T-helper 2 cell treated with Interferon-gamma antibody and Interleukin-4, amounts not matched to agents 100 ng/mL and 5 ng/mL, for 36 hours (primary cell): ENCODE measurements around the gene EEF1A2. TPM values are rescaled to one million over a fixed set of nuclear protein-coding genes. Genes with fewer than 3 reads are reported as not detected.

Source experiments
- intact Hi-C: fragments of 100-400 bp; cut with micrococcal nuclease; formaldehyde crosslinking; loops from one replicate; pipeline ENCODE4 v1.15.1; 2023
- total RNA-seq: library from RNA; stranded (reverse); gene quantifications from 2 replicates; pipeline ENCODE4 v1.2.3, GENCODE V29; 2022

EEF1A2 gene
- total RNA-seq, 1 donor from 2014 or later: 0.45 TPM

DNA sequence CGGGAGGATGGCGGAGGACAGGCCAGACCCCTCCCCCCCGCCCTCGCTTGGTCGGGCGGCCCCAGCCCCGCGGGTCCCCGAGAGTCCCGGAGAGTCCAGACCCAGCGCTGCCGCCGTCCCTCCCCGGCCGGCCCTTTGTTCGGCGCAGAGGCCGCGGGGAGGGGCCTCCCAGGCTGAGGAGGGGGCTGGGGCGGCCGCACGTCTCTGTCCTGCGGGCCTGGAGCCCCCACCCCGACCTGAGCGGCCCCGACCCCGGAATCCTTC lies 27.2 kb downstream of the EEF1A2 start:
- intact Hi-C loops: no loop called here

DNA sequence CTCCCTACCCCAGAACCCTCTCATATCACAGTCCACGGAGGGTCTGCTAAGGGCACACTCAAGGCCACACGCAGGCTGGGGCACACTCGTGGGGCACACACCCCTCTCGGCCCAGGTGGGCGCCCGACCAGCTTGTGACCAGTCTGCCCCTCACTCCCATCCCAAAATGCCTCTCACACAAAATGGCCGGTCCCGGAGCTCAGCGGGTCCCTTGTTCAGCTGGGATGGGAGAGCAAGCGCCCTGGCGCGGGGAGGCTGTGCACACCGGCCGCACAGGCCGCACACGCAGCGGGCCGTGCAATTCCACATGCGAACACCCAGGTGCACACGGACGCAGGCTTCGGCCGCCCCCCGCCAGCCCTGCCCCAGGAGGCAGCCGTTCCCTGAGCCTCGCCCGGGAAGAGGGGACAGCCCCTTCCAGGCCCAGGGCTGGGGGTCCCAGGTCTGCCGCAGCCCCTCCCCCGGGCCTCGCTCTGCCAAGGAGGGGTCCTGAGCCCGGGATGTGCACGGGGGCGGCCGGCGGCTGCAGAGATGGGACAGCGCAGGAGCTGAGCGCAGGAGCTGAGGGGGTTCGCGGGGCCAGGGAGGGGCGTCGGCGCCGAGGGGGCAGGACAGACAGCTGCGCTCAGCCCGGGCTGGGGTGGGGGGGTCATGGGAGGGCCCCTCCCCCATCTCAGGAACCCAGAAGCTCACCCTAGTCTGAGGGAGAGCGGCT lies 27.7 kb downstream of the EEF1A2 start:
- intact Hi-C loops: no loop called here

DNA sequence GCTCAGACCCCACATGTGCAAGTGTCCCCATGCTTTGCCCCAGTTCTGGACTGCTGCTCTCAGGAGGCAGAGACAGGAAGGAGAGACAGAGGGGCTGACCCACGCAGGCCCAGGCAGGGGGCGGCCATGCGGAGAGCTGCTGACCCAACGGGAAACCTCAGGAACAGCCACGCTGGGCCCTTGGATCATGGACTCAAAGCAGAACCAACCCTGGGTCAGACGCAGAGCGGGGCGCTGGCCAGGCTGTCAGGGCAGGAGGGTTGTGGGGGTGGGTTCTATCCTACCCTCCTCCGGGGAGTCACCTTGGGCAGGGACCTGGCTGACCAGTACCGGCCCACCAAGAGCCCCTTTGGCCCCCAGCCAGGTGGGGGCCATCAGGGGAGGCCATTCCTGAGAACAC lies 28.5 kb downstream of the EEF1A2 start:
- intact Hi-C loops: no loop called here

DNA sequence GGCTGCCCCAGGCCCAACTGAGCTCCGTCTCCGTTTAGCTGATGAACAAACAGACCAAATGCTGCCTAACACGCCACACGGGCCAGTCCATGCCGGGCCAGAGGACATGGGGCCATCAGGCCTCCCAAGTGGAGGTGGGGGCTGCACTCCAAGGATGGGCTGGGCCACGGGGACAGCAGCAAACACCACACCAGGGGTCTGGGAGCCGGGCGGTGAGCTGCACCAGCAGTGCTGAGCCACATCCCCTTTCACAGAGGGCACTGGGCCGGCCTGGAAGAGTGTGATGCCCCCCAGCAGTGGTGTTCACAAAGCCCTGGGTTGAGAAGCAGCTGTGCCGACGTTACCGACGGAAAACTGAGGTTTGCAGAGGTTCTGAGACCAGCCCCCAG lies 29.2 kb downstream of the EEF1A2 start:
- intact Hi-C loops: no loop called here

DNA sequence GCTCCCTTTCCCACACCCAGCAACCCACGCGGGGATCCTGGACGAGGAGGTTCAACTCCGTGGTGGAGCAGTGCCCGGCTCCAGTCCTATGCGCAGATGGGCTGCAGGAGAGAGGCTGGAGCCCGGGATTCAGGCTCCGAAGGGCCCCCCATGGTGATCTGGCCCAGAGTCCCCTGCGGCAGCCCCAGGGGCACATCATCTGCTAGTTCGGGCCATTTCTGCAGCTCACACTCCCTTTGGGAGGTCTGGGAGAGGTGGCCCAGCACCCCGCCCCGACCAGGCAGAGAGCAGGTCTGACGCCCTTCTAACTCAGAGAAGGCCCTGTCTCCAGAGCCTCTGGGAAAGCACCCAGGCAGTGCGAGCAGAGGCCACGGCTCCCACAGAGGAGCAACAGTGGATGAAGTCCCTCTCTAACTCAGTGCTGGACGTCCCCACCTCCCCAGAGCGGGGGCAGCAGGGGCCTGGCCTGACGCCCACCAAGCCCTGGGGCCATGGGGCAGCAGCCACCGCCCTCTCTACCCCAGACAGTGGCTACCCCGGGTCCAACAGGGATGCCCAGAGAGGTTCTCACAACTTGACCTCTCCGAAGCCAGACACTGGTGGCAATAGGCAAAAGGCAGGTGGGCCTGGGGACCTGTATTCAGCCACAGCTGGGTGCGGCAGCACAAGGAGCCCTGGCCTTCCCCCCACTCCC lies 29.7 kb downstream of the EEF1A2 start:
- intact Hi-C loops: no loop called here

DNA sequence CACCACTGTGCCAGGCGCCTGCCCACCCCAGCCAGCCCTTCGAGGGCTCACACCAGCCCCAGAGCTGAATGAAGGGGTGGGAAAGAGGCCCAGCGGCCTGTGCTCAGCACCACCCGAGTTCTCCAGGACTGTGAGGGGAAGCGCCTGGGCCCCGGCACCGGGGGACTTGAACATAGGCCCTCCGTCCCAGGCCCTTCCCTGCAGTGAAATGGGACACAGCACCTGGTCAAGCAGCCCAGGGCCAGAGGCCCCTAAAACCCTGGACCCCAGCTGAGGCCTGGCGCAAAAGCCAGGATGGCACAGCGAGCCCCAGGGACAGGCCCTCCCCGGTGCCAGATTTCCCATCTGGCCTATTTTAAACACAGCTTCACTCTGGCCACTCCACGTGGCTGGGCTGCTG lies 30.5 kb downstream of the EEF1A2 start:
- intact Hi-C loops: no loop called here

DNA sequence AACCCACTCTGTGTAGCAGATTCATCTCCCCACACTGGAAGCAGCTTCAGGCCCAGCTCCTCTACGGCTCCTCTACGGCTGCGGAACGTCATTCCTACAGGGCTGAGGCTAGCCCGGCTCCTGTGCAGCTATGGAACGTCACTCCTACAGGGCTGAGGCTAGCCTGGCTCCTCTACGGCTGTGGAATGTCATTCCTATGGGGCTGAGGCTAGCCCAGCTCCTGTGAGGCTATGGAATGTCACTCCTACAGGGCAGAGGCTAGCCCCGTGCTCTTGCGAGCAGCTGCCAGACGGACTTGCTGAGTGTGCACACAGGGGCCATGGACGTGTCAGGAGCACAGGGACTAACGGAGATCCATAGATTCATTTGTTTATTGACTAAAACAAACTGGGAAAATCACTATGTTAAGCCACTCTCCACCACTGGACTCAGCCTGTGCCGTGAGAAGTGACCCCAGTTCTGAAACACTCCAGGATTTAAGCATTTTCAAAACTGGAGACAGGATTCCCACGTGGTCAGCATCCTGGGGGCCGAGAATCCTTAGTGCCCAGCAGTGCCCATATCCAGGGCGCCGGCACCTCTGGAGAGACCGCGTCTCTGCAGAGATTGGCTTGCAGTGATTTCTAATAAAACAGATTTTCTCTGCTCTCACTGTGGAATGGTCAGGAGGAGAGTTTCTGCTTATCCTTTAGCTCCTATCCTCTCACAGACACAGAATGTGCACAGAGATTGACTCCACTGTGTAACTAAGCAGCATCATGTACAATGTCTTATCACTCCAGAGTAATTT lies 31.4 kb downstream of the EEF1A2 start:
- intact Hi-C loops: no loop called here

DNA sequence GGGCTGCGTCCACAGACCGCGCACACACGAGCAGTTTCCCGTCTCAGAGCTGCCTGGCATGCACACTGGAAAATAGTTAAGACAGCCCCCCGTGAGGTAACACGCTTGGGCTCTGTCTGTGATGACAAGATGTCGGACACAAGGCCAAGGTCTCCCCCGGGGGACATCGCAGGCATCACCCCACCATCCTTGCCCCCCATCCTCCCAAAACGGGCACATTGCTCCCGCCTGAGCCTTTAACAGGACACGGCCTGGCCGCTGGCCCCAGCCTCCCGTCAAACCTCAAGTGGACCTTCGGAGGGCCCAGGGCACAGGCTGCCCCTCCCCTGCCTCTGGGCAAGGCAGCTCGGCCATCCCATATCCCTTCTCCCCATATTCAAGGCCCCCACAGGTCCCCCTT lies 32.0 kb downstream of the EEF1A2 start:
- intact Hi-C loops: no loop called here

DNA sequence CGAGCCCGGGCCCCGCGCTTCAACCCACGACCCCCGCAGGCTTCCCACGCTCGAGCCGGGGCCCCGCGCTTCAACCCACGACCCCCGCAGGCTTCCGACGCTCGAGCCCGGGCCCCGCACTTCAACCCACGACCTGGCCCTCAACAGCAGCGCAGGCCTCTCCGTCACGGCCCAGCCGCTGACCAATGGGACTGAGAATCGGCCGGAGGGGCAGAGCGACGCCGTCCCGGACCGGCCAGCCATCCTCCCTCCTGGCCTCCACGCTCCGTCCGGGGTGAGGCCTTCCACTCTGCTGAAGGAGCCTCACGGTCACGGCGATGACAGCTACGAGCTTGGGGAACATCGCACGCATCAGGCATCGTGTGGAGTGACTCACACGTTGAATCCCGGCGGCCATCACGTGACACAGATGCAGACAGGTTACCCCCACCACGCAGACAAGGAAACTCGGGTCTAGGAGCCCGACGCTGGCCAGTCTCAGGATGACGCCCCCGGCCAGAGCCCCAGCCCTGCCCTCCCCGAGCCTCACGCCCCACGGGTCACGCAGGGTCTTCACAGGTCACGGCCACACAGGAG lies 32.5 kb downstream of the EEF1A2 start:
- intact Hi-C loops: no loop called here

DNA sequence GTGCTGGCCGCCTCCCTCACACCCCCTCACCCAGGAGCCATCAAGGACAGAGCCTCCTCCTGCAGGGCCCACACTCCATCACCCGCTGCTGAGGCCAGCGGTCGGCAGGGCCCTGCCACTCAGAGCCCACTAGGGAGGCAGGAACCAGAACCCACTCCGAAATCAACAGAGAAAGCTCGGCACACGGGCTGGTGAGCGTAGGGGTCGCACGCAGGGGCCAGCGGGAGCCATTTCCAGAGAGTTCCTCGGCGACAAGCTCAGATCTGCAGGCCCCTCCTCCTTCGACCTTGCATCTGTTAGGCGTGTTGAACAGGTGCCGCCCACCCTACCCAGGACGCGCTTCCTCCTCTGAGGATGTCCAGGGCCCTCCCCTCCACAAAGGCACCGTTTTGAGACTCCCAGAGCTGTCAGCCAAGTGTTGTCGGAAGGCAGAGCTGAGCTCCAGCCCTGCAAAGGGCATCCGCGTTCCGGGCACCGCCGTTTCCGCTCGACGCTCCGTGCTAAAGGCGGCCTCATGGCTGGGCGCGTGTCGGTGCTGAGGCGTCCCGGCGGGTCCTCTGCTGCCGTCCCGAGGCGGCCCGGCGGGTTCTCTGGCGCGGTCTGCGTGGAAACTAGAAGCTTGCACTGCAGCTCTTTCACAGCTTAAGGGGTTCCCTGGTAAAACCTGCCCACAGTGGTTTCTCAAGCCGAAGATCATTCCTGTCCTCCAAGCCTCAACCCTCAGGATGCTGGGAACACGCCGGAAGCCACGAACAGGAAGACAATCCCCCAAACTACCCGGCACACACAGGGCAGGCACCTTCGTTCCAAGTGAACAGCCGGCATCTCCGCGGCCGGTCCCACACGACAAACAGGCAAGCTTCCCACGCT lies 33.3 kb downstream of the EEF1A2 start:
- intact Hi-C loops: no loop called here

DNA sequence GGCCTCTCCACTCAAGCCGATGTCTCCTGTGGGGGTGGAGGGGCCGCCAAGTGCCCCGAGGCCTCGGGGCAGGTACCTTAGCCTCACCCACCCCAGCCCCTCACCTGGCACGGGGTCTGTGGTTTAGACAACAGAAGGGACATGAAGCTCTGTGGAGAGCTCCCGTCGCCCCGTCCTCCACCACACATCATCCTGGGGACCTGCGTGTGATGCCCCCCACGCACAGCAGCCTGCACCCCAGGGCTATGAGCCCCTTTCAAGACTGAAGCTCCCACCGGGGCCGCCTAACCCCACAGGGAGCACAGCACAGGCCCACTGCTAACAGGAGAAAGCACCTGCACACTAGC lies 34.6 kb downstream of the EEF1A2 start:
- intact Hi-C loops: no loop called here

DNA sequence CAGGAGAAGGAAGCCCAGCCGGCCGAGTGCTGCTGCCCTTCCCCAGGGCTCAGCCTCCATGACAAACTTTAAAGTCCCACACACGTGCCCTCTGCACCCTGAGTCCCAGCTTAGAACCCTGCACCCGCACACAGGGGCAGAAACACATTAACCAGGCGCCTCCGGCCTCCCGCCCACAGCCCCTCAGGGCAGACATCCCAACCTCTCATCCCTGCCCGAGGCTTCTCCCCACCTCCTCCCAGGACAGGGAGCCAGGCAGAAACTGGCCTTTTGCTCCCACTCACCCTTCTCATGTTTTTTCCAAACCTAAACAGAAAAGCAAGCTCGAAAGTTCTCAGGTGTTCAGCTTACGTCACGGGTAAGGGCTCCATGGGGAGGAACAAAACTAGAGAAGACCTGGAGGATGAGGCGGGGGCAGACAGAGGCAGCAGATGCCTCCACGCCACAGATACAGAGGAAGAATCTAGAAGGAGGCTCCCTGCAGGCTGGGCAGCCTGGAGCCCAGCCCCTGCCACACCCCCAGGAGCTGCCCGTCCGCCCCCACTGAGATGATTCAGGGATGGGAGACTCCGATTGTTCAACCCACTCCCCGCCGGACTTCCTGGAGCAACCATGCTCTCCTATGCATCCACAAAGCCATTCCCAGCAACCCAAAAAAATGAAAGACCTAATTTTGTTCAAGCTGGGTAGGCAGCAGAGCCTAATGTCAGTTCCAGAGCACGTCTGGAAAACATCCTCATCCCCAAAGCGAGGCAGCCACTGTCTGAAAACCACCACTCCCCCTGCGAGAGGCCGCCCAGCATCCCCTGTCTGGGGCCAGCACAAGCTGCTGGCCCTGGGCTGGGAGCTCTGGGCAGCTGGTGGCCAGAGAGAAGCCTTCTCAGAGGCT lies 35.2 kb downstream of the EEF1A2 start:
- intact Hi-C loops: no loop called here

DNA sequence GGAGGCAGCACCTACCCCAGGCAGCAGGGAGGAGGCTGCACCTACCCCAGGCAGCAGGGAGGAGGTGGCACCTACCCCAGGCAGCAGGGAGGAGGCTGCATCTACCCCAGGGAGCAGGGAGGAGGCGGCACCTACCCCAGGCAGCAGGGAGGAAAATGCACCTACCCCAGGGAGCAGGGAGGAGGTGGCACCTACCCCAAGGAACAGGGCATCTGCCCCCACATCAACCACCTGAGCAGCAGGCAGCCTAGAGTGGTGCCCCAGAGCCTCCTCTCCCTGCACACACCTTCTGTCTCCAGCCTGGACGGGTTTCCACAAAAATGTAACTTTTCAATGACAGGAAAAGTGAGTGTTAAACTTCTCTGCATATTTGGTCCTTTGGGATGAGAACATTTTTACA lies 36.6 kb downstream of the EEF1A2 start:
- intact Hi-C loops: no loop called here

DNA sequence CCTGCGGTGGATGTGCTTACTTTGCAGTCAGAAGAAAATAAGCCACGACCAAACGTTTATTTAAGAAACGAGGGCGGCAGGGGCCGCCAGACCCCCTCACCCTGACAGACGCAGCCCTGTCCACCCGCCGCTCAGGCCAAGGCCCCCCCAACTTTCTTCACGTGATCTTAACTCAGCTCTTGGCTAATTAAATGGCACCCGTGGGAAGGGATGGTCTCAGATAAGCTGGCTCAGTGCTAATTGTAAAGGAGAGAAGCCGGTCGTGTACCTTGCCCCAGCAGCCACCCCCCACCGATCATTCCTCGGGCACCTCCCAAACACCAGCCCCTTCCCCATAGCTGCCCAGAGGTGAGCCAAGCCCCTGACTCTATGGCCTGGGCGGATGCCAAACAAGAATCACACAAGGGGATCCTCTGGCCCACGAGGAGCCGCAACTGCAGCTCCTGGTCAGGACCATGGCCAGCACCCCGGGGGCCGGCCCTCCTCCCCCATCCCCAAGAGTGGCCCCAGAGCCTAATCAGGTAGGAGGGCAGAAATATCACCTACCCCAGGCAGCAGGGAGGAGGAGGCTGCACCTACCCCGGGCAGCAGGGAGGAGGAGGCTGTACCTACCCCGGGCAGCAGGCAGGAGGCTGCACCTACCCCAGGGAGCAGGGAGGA lies 37.6 kb downstream of the EEF1A2 start:
- intact Hi-C loops: no loop called here

DNA sequence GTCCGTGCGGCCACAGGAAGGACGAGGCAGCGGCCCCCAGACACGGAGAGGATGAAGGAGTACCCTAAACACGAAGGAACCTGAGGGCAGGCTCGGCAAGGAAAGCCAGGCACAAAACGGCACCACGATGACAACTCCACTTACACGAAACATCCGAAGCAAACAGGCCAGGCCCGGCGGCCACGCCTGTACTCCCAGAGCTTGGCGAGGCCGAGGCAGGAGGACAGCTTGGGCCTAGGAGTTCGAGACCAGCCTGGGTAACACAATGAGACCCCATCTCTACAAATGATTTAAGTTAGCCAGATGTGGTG lies 39.9 kb downstream of the EEF1A2 start:
- intact Hi-C loops: no loop called here

DNA sequence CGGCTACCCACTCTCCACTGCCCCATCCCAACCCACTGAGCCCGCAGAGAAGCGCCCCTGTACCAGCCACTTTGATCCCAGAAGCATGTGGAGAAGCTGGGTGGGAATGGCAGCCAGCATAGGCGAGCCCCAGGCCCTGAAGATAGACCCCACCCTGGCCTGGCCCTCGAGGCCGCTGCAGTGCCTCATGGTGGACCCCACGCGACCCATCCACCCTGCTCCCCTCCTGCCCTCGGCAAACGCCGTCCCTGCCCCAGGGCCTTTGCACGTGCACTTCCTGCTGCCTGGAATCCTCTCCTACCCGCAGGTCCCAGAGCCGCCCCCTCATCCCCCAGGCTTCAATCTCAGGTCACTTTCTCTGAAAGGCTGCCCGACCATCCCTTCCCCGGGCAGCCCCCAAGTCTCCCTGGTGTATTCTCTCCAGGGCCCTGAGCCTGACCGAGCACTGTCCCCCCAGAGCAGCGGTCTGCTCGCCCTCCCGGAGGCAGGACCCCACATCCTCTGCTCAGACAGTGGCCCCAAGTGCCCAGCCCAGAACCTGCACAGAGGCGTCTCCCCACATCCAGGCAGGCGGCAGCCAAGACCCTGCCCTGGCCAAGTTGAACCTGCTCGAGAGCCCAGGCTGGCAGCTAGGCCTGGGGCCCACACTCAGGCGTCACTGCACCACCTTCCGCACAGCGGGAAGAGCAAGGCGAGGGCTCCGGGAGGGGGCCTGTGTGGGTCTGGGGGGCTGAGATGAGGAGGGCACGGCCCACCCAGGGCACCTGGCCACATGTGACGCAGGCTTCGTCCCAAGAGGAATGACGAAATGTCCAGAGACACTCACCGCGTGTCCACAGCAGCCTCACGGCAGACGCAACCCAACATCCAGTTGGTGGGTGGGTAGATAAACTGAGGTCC lies 40.5 kb downstream of the EEF1A2 start:
- intact Hi-C loops: no loop called here

DNA sequence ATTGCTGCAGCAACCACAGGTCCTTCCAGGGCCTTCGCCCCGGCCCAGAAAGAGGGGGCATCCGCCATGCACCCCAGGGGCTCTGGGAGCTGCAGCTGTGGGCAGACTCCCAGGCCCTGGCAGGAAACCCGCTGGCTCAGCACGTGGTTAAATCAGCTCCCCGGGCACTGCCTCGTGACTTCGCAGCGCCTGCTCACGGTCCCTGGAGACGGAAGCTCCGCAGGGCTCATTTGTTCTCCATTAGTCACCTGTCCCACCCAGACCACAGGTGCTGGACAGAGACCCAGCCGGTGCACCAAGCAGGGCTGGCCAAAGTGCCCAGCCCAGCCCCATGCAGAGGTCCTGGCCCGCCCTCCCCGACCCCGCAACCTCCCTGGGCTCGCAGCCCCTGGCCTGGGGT lies 41.1 kb downstream of the EEF1A2 start:
- intact Hi-C loops: no loop called here

DNA sequence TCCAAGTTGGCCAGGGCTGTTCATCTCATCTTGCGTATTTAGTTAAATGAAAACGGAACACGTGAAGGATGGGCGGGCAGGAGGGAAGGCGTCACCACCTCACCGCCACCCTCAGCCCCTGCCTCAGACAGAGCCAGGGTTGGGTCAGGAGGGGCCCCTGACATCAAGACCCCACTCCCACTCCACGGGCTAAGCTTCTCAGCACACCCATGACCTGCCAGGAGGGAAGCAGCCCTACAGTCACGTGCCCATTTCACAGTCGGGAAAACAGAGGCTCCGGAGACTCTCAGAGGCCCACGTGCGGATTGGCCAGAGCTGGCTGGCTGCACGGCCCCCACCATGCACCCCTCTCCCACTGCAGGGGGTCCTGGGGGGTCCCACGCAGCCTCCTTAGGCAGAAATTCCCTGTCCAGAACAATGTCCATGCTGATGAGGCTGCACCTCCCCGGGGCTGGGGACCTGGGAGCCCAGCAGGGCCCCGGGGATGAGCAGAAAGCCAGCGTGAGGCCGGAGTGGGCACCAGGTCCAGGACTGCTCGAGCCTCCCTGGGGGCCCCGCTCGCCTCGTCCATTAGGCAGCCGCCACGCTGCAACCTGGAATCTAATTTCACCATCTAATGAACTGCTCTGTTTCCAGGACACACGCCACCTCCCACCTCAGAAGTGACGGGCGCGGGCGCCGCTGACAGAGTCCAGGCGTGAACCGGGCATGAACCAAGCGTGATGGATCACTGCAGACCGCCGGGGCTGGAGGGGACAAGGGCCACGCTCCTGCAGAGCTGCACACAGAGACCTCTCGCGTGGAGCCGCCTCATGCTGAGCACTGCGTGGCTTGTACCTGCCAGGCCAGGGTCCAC lies 42.2 kb downstream of the EEF1A2 start:
- intact Hi-C loops: no loop called here
